K562 (cell line): ENCODE measurements around the gene GLI3.

Experiments used
- ATF7 ChIP-seq: fragments of 450-650 bp; IDR thresholded peaks from 2 replicates; pipeline ENCODE4 v1.7.1; 2014; ENCODE audit warnings: mild to moderate bottlenecking, moderate library complexity
- CBFB ChIP-seq: sonication (generic); formaldehyde crosslinking; IDR thresholded peaks from 2 replicates; pipeline ENCODE4 v1.4.0; 2020; ENCODE audit warnings: mild to moderate bottlenecking, missing genetic modification reagents
- EZH2 ChIP-seq: IDR thresholded peaks from 2 replicates; pipeline ENCODE4 v1.6.1; 2012; ENCODE audit warnings: low read depth, mild to moderate bottlenecking, inconsistent platforms, low read length, borderline replicate concordance
- FOSL1 ChIP-seq: fragments of 200-800 bp; sonication (Bioruptor generic); conservative IDR thresholded peaks from 2 replicates; pipeline ENCODE4 v1.6.1; 2016; ENCODE audit warnings: missing genetic modification characterization, missing compliant biosample characterization
- NKRF ChIP-seq: fragments of 450-650 bp; IDR thresholded peaks from 2 replicates; pipeline ENCODE4 v1.6.1; 2016; ENCODE audit warnings: borderline replicate concordance
- PCBP1 ChIP-seq: fragments of 200-400 bp; formaldehyde crosslinking; IDR thresholded peaks from 2 replicates; pipeline ENCODE4 v1.6.1; 2018; ENCODE audit warnings: mild to moderate bottlenecking, low read depth, low read length; ENCODE audit not compliant: poor library complexity, severe bottlenecking
- POLR2A ChIP-seq: fragments of 450-650 bp; conservative IDR thresholded peaks from 2 replicates; pipeline ENCODE4 v1.6.1; 2016
- RAD21 ChIP-seq, 2 experiments: fragments of 250-450 bp in 1 of 2; fragments of 450-650 bp in 1 of 2; sonication (Bioruptor Pico) in 1 of 2; formaldehyde crosslinking in 1 of 2; IDR thresholded peaks in 1 of 2; conservative IDR thresholded peaks in 1 of 2; 2 replicates each; pipeline versions ENCODE4 v1.4.0 to v1.8.0; 2020 to 2022; ENCODE audit warnings: mild to moderate bottlenecking in 2 of 2, moderate library complexity in 1 of 2
- TEAD2 ChIP-seq: fragments of 450-650 bp; IDR thresholded peaks from 2 replicates; pipeline ENCODE4 v1.6.1; 2016; ENCODE audit warnings: missing genetic modification characterization, control low read depth, missing compliant biosample characterization
- VEZF1 ChIP-seq: fragments of 200-800 bp; sonication (Bioruptor generic); IDR thresholded peaks from 2 replicates; pipeline ENCODE4 v1.6.1; 2017; ENCODE audit warnings: missing genetic modification characterization, missing compliant biosample characterization
- ZNF740 ChIP-seq, 3 experiments: fragments of 200-800 bp in 1 of 3; sonication (Bioruptor generic) in 1 of 3; sonication (generic) in 1 of 3; formaldehyde crosslinking in 1 of 3; IDR thresholded peaks; 2 replicates each; pipeline versions ENCODE4 v1.6.1 to v1.8.0; 2016 to 2022; ENCODE audit warnings: mild to moderate bottlenecking in 2 of 3, missing compliant biosample characterization in 2 of 3, missing genetic modification characterization in 2 of 3, missing genetic modification reagents in 1 of 3
- TF ChIP-seq, protein P1 (sequence below), 2 experiments: fragments of 450-650 bp in 1 of 2; sonication (generic) in 1 of 2; formaldehyde crosslinking in 1 of 2; IDR thresholded peaks; 2 replicates each; pipeline versions ENCODE4 v1.7.1 to v1.9.0; 2016 to 2022; ENCODE audit warnings: inconsistent platforms in 1 of 2, mild to moderate bottlenecking in 1 of 2, missing genetic modification reagents in 1 of 2
- TF ChIP-seq, protein P2 (sequence below): sonication (generic); formaldehyde crosslinking; IDR thresholded peaks from 2 replicates; pipeline ENCODE4 v1.8.1; 2023; ENCODE audit warnings: mild to moderate bottlenecking, missing genetic modification reagents

- TF ChIP-seq ZNF740 (CRISPR knock-in tag; IDR thresholded peaks at IDR 0.05), result no peak
- TF ChIP-seq ZNF740 (tag; IDR thresholded peaks at IDR 0.05), result no peak
- TF ChIP-seq CBFB, result no peak
- TF ChIP-seq TEAD2 (tag), result no peak
- no peak for TF ChIP-seq RAD21 (CRISPR knock-in tag; conservative IDR thresholded peaks at IDR 0.05 in 1 of 2, IDR thresholded peaks at IDR 0.05 in 1 of 2)
- no peak for TF ChIP-seq EZH2
- no peak for TF ChIP-seq VEZF1 (CRISPR knock-in tag)
- TF ChIP-seq FOSL1, result no peak
- TF ChIP-seq NKRF, result no peak
- TF ChIP-seq ATF7, result no peak
- no peak for TF ChIP-seq POLR2A
- TF ChIP-seq, protein P1, sequence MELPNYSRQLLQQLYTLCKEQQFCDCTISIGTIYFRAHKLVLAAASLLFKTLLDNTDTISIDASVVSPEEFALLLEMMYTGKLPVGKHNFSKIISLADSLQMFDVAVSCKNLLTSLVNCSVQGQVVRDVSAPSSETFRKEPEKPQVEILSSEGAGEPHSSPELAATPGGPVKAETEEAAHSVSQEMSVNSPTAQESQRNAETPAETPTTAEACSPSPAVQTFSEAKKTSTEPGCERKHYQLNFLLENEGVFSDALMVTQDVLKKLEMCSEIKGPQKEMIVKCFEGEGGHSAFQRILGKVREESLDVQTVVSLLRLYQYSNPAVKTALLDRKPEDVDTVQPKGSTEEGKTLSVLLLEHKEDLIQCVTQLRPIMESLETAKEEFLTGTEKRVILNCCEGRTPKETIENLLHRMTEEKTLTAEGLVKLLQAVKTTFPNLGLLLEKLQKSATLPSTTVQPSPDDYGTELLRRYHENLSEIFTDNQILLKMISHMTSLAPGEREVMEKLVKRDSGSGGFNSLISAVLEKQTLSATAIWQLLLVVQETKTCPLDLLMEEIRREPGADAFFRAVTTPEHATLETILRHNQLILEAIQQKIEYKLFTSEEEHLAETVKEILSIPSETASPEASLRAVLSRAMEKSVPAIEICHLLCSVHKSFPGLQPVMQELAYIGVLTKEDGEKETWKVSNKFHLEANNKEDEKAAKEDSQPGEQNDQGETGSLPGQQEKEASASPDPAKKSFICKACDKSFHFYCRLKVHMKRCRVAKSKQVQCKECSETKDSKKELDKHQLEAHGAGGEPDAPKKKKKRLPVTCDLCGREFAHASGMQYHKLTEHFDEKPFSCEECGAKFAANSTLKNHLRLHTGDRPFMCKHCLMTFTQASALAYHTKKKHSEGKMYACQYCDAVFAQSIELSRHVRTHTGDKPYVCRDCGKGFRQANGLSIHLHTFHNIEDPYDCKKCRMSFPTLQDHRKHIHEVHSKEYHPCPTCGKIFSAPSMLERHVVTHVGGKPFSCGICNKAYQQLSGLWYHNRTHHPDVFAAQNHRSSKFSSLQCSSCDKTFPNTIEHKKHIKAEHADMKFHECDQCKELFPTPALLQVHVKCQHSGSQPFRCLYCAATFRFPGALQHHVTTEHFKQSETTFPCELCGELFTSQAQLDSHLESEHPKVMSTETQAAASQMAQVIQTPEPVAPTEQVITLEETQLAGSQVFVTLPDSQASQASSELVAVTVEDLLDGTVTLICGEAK (IDR thresholded peaks at IDR 0.05), result no peak
- TF ChIP-seq, protein P1 (CRISPR knock-in tag; IDR thresholded peaks at IDR 0.05), result no peak
- no peak for TF ChIP-seq PCBP1
- TF ChIP-seq, protein P2, sequence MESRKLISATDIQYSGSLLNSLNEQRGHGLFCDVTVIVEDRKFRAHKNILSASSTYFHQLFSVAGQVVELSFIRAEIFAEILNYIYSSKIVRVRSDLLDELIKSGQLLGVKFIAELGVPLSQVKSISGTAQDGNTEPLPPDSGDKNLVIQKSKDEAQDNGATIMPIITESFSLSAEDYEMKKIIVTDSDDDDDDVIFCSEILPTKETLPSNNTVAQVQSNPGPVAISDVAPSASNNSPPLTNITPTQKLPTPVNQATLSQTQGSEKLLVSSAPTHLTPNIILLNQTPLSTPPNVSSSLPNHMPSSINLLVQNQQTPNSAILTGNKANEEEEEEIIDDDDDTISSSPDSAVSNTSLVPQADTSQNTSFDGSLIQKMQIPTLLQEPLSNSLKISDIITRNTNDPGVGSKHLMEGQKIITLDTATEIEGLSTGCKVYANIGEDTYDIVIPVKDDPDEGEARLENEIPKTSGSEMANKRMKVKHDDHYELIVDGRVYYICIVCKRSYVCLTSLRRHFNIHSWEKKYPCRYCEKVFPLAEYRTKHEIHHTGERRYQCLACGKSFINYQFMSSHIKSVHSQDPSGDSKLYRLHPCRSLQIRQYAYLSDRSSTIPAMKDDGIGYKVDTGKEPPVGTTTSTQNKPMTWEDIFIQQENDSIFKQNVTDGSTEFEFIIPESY (CRISPR knock-in tag), result no peak
Measured at GRCh38 chr7:42138691-42139090, 98.3 kb downstream of the GLI3 start.
